OCI-LY7 (cell line): ENCODE measurements around the gene RETSAT. TPM values are rescaled to one million over a fixed set of nuclear protein-coding genes. Genes with fewer than 3 reads are reported as not detected.

Experiments used
- Bru-seq: library from RNA; stranded (reverse); fragments of 400-500 nt; gene quantifications from one replicate; lab custom pipeline; 2021; lab: Mats Ljungman, UMichigan
- BruChase-seq, 2 experiments: library from RNA; stranded (reverse); fragments of 400-500 nt; gene quantifications; one replicate each; lab custom pipeline; 2021; lab: Mats Ljungman, UMichigan
- BruUV-seq: library from RNA; stranded (reverse); fragments of 400-500 nt; replicated peaks from 2 replicates; lab custom pipeline; 2021; lab: Mats Ljungman, UMichigan
- CTCF ChIA-PET: fragments of 300-600 bp; sonication (Branson Sonifier 250); formaldehyde crosslinking; loops from one replicate; lab custom pipeline; 2022; ENCODE audit warnings: antibody characterized with exemption; ENCODE audit not compliant: unreplicated experiment; lab: Charles Lee
- POLR2A ChIA-PET: fragments of 300-600 bp; sonication (Branson Sonifier 250); formaldehyde crosslinking; loops from one replicate; lab custom pipeline; 2022; ENCODE audit warnings: antibody characterized with exemption; lab: Charles Lee
- DNase-seq: peaks from one replicate; pipeline ENCODE4 v3.0.0-alpha.2; 2015; ENCODE audit warnings: low spot score
- H2AFZ ChIP-seq: fragments of 200-600 bp; sonication (generic), shearing (Covaris generic); 2 replicates; pipeline ENCODE4 v1.6.1; 2014; ENCODE audit warnings: mild to moderate bottlenecking, antibody characterized with exemption, low read length, moderate library complexity
- H3K27ac ChIP-seq: fragments of 200-600 bp; sonication (generic); 2 replicates; pipeline ENCODE4 v1.5.1; 2014; ENCODE audit warnings: mixed run types, low read depth, mild to moderate bottlenecking, moderate library complexity, low read length, inconsistent platforms; ENCODE audit not compliant: poor library complexity, severe bottlenecking
- H3K36me3 ChIP-seq: fragments of 200-600 bp; sonication (generic); 2 replicates; pipeline ENCODE4 v1.6.1; 2014; ENCODE audit warnings: mild to moderate bottlenecking, antibody characterized with exemption, low read length, moderate library complexity, mixed read lengths; ENCODE audit not compliant: insufficient read depth
- H3K4me1 ChIP-seq: fragments of 200-600 bp; sonication (generic); 2 replicates; pipeline ENCODE4 v1.5.1; 2014; ENCODE audit warnings: mild to moderate bottlenecking, low read length; ENCODE audit not compliant: insufficient read depth, poor library complexity, severe bottlenecking
- H3K4me2 ChIP-seq: fragments of 200-600 bp; sonication (generic); 2 replicates; pipeline ENCODE4 v1.6.1; 2014; ENCODE audit warnings: mild to moderate bottlenecking, low read length
- H3K4me3 ChIP-seq: fragments of 200-600 bp; sonication (generic); 2 replicates; pipeline ENCODE4 v1.5.1; 2014; ENCODE audit warnings: mild to moderate bottlenecking, low read depth, low read length; ENCODE audit not compliant: poor library complexity, severe bottlenecking
- H3K79me2 ChIP-seq: fragments of 200-600 bp; sonication (generic); 2 replicates; pipeline ENCODE4 v1.6.1; 2016; ENCODE audit warnings: low read depth, mild to moderate bottlenecking, low read length, moderate library complexity, mixed read lengths; ENCODE audit not compliant: insufficient read depth
- H3K9me2 ChIP-seq: fragments of 200-600 bp; sonication (generic); 2 replicates; pipeline ENCODE4 v1.6.1; 2016; ENCODE audit warnings: mild to moderate bottlenecking, low read length, mixed read lengths; ENCODE audit not compliant: insufficient read depth
- H3K9me3 ChIP-seq: fragments of 200-600 bp; sonication (generic); 2 replicates; pipeline ENCODE4 v1.6.1; 2014; ENCODE audit warnings: mild to moderate bottlenecking, mixed run types, low read length, mixed read lengths
- H4K20me1 ChIP-seq: fragments of 200-600 bp; sonication (generic); 2 replicates; pipeline ENCODE4 v1.6.1; 2014; ENCODE audit warnings: mild to moderate bottlenecking, antibody characterized with exemption, low read length, moderate library complexity, mixed read lengths; ENCODE audit not compliant: insufficient read depth
- EZH2phosphoT487 ChIP-seq: fragments of 200-600 bp; sonication (generic); IDR thresholded peaks from 2 replicates; pipeline ENCODE4 v1.6.1; 2018; ENCODE audit warnings: low read depth, borderline replicate concordance, mild to moderate bottlenecking, mixed run types, antibody characterized with exemption, low read length, moderate library complexity, mixed read lengths
- intact Hi-C: fragments of 100-400 bp; cut with micrococcal nuclease; formaldehyde crosslinking; loops from one replicate; pipeline ENCODE4 v1.10.0; 2022; ENCODE audit not compliant: unreplicated experiment
- long read RNA-seq: library from polyadenylated mRNA; stranded (forward); transcript quantifications from one replicate; pipeline ENCODE4 v2.0.0, GENCODE V29; 2022
- total RNA-seq, 2 experiments: library from RNA; depleted of rRNA in 1 of 2; stranded (reverse); fragments of >200 nt in 1 of 2; shearing (Covaris generic) in 1 of 2; gene quantifications; 2 replicates each; pipeline ENCODE4 v1.2.3, GENCODE V29; 2014 to 2022
- TF ChIP-seq, protein P1 (sequence below): fragments of 200-600 bp; sonication (generic); conservative IDR thresholded peaks from 2 replicates; pipeline ENCODE4 v1.5.1; 2014; ENCODE audit warnings: mild to moderate bottlenecking, antibody characterized with exemption, low read length, moderate library complexity, mixed read lengths

The RETSAT gene
- 5.9 and 14.1 TPM in 2 replicates for total RNA-seq (2014; rRNA removed; shearing (Covaris generic))
- 19.2 and 19.9 TPM in 2 replicates for total RNA-seq (2022)
- percentile 56 among the genes with signal in this experiment for Bru-seq, nascent RNA
- percentile 61 among the genes with signal in this experiment for BruChase-seq, experiment 1, labeled RNA remaining after a 6-hour chase
- BruChase-seq, experiment 2, labeled RNA remaining after a 2-hour chase, result percentile 63 among the genes with signal in this experiment
- long read RNA-seq, partial matches to known transcripts, result 2 of 10 reads
- long read RNA-seq, other reads (novel, unspliced or antisense), result 8 of 10 reads

DNA sequence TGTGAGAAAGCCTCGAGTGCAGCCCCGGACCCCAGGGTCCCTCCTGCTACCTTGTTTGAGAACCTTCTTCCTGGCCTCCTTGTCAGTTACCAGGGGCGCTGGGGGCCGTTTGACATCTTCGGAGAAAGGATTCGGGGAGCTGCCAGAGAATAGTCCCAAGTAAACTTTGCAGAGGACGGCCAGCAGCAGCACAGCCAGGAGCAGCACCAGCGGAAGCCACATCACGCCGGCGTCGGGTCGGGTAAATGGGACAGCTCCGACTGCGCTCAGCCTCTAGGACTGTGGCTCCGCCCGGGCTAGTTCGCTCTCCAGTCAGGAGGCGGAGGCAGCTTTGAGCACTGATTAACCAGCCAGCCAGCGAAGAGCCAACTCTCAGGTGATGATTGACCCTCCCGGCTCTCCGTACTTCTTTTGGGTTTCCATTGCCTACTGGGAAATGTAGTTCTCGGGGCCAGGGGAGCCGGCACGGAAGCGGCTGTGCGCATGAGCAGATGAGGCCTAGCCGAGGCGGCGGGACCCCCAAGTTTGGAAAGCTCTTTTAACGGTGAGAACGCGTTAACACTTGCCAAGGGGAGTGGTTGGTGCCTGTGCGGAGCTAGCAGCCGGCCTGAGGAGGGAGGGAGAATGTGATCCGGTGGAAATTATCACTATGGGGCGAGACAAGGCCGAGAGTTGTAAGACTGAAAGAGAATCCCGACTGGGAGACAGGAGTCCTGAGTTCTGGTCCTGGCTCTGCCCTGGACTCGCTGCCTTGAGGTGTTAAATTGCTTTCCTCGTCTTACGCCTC lies at the start of gene RETSAT, which contains the start of gene ELMOD3:
Gene RETSAT, minus strand, starts transcription at position 243 of the 787 bp plus-strand sequence. Its CDS starts 21 bp downstream, at position 222.
Gene ELMOD3, plus strand, starts transcription at position 484 of the 787 bp plus-strand sequence. CDS start 2,430 bp downstream, outside the sequence.
- Histone ChIP-seq H4K20me1 (no peaks in the 10 kb centered on the region), H3K9me2 (no peaks in the 10 kb centered on the region), H3K4me2 (peak within 1 kb of the TSS; percentile 97), H3K36me3 (peaks cover 34% of the 10 kb centered on the region), H3K27ac (peak within 1 kb of the TSS; percentile 7), H3K4me3 (peak within 1 kb of the TSS; percentile 75), H3K79me2 (peaks cover 12% of the 10 kb centered on the region; the same call in 1 of the 2 replicates), H2AFZ (peak within 1 kb of the TSS; percentile 85), H3K9me3 (no peaks in the 10 kb centered on the region), H3K4me1 (peaks cover 20% of the 10 kb centered on the region)
- no peak for TF ChIP-seq EZH2phosphoT487
- TF ChIP-seq, protein P1, sequence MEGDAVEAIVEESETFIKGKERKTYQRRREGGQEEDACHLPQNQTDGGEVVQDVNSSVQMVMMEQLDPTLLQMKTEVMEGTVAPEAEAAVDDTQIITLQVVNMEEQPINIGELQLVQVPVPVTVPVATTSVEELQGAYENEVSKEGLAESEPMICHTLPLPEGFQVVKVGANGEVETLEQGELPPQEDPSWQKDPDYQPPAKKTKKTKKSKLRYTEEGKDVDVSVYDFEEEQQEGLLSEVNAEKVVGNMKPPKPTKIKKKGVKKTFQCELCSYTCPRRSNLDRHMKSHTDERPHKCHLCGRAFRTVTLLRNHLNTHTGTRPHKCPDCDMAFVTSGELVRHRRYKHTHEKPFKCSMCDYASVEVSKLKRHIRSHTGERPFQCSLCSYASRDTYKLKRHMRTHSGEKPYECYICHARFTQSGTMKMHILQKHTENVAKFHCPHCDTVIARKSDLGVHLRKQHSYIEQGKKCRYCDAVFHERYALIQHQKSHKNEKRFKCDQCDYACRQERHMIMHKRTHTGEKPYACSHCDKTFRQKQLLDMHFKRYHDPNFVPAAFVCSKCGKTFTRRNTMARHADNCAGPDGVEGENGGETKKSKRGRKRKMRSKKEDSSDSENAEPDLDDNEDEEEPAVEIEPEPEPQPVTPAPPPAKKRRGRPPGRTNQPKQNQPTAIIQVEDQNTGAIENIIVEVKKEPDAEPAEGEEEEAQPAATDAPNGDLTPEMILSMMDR, result no peak
- peak; percentile 99 for DNase-seq
- ChIA-PET POLR2A (interaction anchor here (0.6 to 2.2 kb wide), 12 partner anchors 11 to 379 kb away, joined by 3 to 12 read pairs (median 4); partner anchors contain the start of gene TGOLN2), CTCF (no interaction called here)
- intact Hi-C loops, result loop anchor here (1.0 kb wide), 1 partner anchor 26 kb away; no protein-coding TSS in a partner anchor
- BruUV-seq, result no TSS peak

DNA sequence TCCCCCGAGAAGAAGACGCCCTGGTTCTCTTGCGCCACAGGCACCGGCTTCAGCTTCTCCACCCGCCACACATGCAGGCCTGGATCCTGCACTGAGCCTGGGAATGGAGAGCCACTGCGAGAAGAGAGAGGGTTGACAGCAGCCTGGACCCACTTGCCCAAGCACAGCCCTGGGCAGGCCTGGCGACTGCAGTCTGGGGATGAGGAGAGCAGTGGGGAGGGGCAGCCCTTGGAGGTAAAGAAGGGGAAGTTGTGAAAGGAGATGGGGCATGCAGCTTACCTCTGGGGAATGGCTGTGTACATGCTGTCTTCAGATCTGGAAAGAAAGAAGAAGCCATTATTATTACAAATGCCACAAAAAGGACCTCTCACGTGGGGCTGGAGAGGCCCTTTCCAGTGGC lies 47.5 kb upstream of the RETSAT start:
- intact Hi-C loops, result no loop called here
- ChIA-PET CTCF (no interaction called here), POLR2A (no interaction called here)
- peaks cover 12% of the 10 kb centered on the region; the same call in 1 of the 2 replicates for H3K9me3 ChIP-seq
- no peaks in the 10 kb centered on the region for H3K36me3 ChIP-seq
- no peaks in the 10 kb centered on the region for H3K4me1 ChIP-seq
- no peak overlapping the region for H3K27ac ChIP-seq
- no peaks in the 10 kb centered on the region for H3K79me2 ChIP-seq
- no peaks in the 10 kb centered on the region for H3K9me2 ChIP-seq
- BruUV-seq, result no TSS peak
- no peak overlapping the region for H3K4me3 ChIP-seq
- no peak for DNase-seq
- no peak overlapping the region for H2AFZ ChIP-seq
- TF ChIP-seq, protein P1, result no peak
- TF ChIP-seq EZH2phosphoT487, result no peak
- no peaks in the 10 kb centered on the region for H4K20me1 ChIP-seq
- no peak overlapping the region for H3K4me2 ChIP-seq
